ENCODE data around the gene USP46.

- TF ChIP-seq CTCF (IDR thresholded peaks at IDR 0.05): no peak
- TF ChIP-seq POLR2A (IDR thresholded peaks at IDR 0.05): no peak
- no peak for TF ChIP-seq POLR2AphosphoS5 (IDR thresholded peaks at IDR 0.05)
Observed at GRCh38 chr4:52645300-52645699, 13.8 kb downstream of the USP46 start.
